Small intestine (tissue), 7 donors: ENCODE measurements around the gene HHIPL1. TPM values are rescaled to one million over a fixed set of nuclear protein-coding genes. Genes with fewer than 3 reads are reported as not detected.

Experiments
- DNase-seq, 2 donors: peaks; one replicate each; pipeline versions ENCODE4 v3.0.0 to v3.0.0-alpha.2; 2013
- FAIRE-seq: peaks from 2 replicates; lab custom pipeline; 2012; peaks lifted over from hg19 to GRCh38; lab: Jason Lieb, UNC
- H3K27ac ChIP-seq, 3 donors: one replicate each; pipeline ENCODE4 v1.5.1; 2013; ENCODE audit warnings: low read length in 2 of 3, mild to moderate bottlenecking in 2 of 3, control low read depth in 1 of 3, inconsistent platforms in 1 of 3, low read depth in 1 of 3, moderate library complexity in 1 of 3
- H3K27me3 ChIP-seq, 3 donors: one replicate each; pipeline ENCODE4 v1.6.1; 2013; ENCODE audit warnings: low read length in 3 of 3, inconsistent platforms in 1 of 3; ENCODE audit not compliant: control insufficient read depth in 3 of 3, insufficient read depth in 3 of 3
- H3K36me3 ChIP-seq, 3 donors: one replicate each; pipeline ENCODE4 v1.6.1; 2013; ENCODE audit warnings: low read length in 3 of 3, inconsistent platforms in 1 of 3, low read depth in 1 of 3, mild to moderate bottlenecking in 1 of 3, moderate library complexity in 1 of 3; ENCODE audit not compliant: control insufficient read depth in 3 of 3, insufficient read depth in 2 of 3
- H3K4me1 ChIP-seq, 3 donors: one replicate each; pipeline ENCODE4 v1.6.1; 2013; ENCODE audit warnings: low read length in 2 of 3, inconsistent platforms in 1 of 3, low read depth in 1 of 3, mild to moderate bottlenecking in 1 of 3, moderate library complexity in 1 of 3; ENCODE audit not compliant: control insufficient read depth in 3 of 3, insufficient read depth in 2 of 3
- H3K4me3 ChIP-seq, 3 donors: one replicate each; pipeline ENCODE4 v1.5.1; 2013; ENCODE audit warnings: low read length in 3 of 3, control low read depth in 1 of 3, inconsistent platforms in 1 of 3, low read depth in 1 of 3, mild to moderate bottlenecking in 1 of 3, moderate library complexity in 1 of 3
- H3K9me3 ChIP-seq, 2 donors: one replicate each; pipeline ENCODE4 v1.6.1; 2013; ENCODE audit warnings: low read depth in 1 of 2, low read length in 1 of 2; ENCODE audit not compliant: control insufficient read depth in 2 of 2, insufficient read depth in 1 of 2
- WGBS, 3 donors: extraction: QIAGEN DNeasy Blood & Tissue Kit; methylation state at CpG; one replicate each; pipeline ENCODE4 v1.1.7; 2013; 5-methylcytosine and 5-hydroxymethylcytosine counted together
- polyA plus RNA-seq, 4 donors: library from polyadenylated mRNA; stranded (reverse) in 3 of 4; unstranded in 1 of 4; fragments of 200-250 nt in 3 of 4; fragments of 120-200 nt in 1 of 4; gene quantifications; one replicate each; pipeline versions ENCODE4 v1.2.1 to v1.2.3, GENCODE V29; 2013
- donor health status: healthy with polysubstance abuse.
- donor health status: control.
- donor health status: control.
- donor health status: Bipolar disorder and iron deficiency.
- donor health status: healthy.

HHIPL1 gene
- polyA plus RNA-seq, 4 donors, result under 0.01 to 0.69 (median 0.59) TPM; not detected in 1

- H3K27me3 ChIP-seq, result peaks cover 0 to 4% (median 0%) of the 10 kb centered on the region in 3 donors
- H3K4me3 ChIP-seq, result no peak overlapping the region
- no peaks in the 10 kb centered on the region for H3K9me3 ChIP-seq
- FAIRE-seq (no peak), DNase-seq (no peak)
- 78 to 80% (median 79%) methylated on average over 10 of the region's 10 CpGs for WGBS, 3 donors
- H3K4me1 ChIP-seq, result no peaks in the 10 kb centered on the region
- H3K36me3 ChIP-seq, result no peaks in the 10 kb centered on the region
- H3K27ac ChIP-seq, result no peak overlapping the region
Observed at GRCh38 chr14:99716091-99716849, 71.3 kb downstream of the HHIPL1 start.

GRCh38 chr14:99716850-99717681 lies 72.1 kb downstream of the HHIPL1 start:
- WGBS, 3 donors, result 87 to 93% (median 88%) methylated on average over 14 of the region's 14 CpGs
- Histone ChIP-seq H3K27ac (no peak overlapping the region), H3K4me3 (no peak overlapping the region), H3K9me3 (no peaks in the 10 kb centered on the region), H3K36me3 (no peaks in the 10 kb centered on the region), H3K27me3 (peaks cover 0 to 4% (median 0%) of the 10 kb centered on the region in 3 donors), H3K4me1 (no peaks in the 10 kb centered on the region)
- DNase-seq (no peak), FAIRE-seq (no peak)

- FAIRE-seq, result no peak
- no peak for DNase-seq
- no peak overlapping the region for H3K27ac ChIP-seq
- H3K9me3 ChIP-seq, result no peaks in the 10 kb centered on the region
- no peaks in the 10 kb centered on the region for H3K36me3 ChIP-seq
- H3K4me1 ChIP-seq, result no peaks in the 10 kb centered on the region
- WGBS, 3 donors, result 67 to 82% (median 69%) methylated on average over 5 of the region's 5 CpGs
- H3K27me3 ChIP-seq, result peaks cover 0 to 4% (median 0%) of the 10 kb centered on the region in 3 donors
- no peak overlapping the region for H3K4me3 ChIP-seq
Observed at GRCh38 chr14:99717682-99718013, 72.7 kb downstream of the HHIPL1 start.

GRCh38 chr14:99718031-99718810 lies 73.3 kb downstream of the HHIPL1 start:
- DNase-seq, result no peak
- Histone ChIP-seq H3K9me3 (no peaks in the 10 kb centered on the region), H3K4me1 (no peaks in the 10 kb centered on the region), H3K4me3 (no peak overlapping the region), H3K27ac (no peak overlapping the region), H3K36me3 (no peaks in the 10 kb centered on the region), H3K27me3 (peaks cover 0 to 4% (median 0%) of the 10 kb centered on the region in 3 donors)
- 71 to 77% (median 73%) methylated on average over 14 of the region's 14 CpGs for WGBS, 3 donors
- FAIRE-seq, result no peak

- 58 to 69% (median 69%) methylated on average over 5 of the region's 5 CpGs for WGBS, 3 donors
- Histone ChIP-seq H3K27me3 (peaks cover 0 to 4% (median 0%) of the 10 kb centered on the region in 3 donors), H3K27ac (no peak overlapping the region), H3K4me3 (no peak overlapping the region), H3K4me1 (no peaks in the 10 kb centered on the region), H3K9me3 (no peaks in the 10 kb centered on the region), H3K36me3 (no peaks in the 10 kb centered on the region)
- DNase-seq (no peak), FAIRE-seq (no peak)
Observed at GRCh38 chr14:99718811-99719192, 73.9 kb downstream of the HHIPL1 start.

- H3K36me3 ChIP-seq, result no peaks in the 10 kb centered on the region
- no peaks in the 10 kb centered on the region for H3K9me3 ChIP-seq
- H3K27ac ChIP-seq, result no peak overlapping the region
- H3K4me3 ChIP-seq, result no peak overlapping the region
- 88 to 92% (median 92%) methylated on average over 18 of the region's 18 CpGs for WGBS, 3 donors
- FAIRE-seq (no peak), DNase-seq (no peak)
- no peaks in the 10 kb centered on the region for H3K4me1 ChIP-seq
- peaks cover 0 to 4% (median 0%) of the 10 kb centered on the region in 3 donors for H3K27me3 ChIP-seq
Observed at GRCh38 chr14:99720941-99721791, 76.2 kb downstream of the HHIPL1 start.

GRCh38 chr14:99721792-99722516 lies 77.0 kb downstream of the HHIPL1 start:
- Histone ChIP-seq H3K27ac (no peak overlapping the region), H3K36me3 (no peaks in the 10 kb centered on the region), H3K4me3 (no peak overlapping the region), H3K4me1 (no peaks in the 10 kb centered on the region), H3K27me3 (peaks cover 0 to 3% (median 0%) of the 10 kb centered on the region in 3 donors), H3K9me3 (no peaks in the 10 kb centered on the region)
- DNase-seq (no peak), FAIRE-seq (no peak)
- WGBS, 3 donors, result 50 to 75% (median 50%) methylated on average over 12 of the region's 12 CpGs
